HepG2 (cell line): Measurements from ENCODE around the gene CAND2. TPM values are rescaled to one million over a fixed set of nuclear protein-coding genes. Genes with fewer than 3 reads are reported as not detected.

Experiments
- ATF4 ChIP-seq, 2 experiments: fragments of 450-650 bp in 1 of 2; sonication (generic) in 1 of 2; formaldehyde crosslinking; IDR thresholded peaks; 2 replicates each; pipeline versions ENCODE4 v1.5.0 to v1.8.0; 2020 to 2022; ENCODE audit warnings: mild to moderate bottlenecking in 1 of 2, missing genetic modification reagents in 1 of 2
- CHD2 ChIP-seq: IDR thresholded peaks from 2 replicates; pipeline ENCODE4 v1.6.1; 2011; ENCODE audit warnings: low read depth, low read length, improper control_type of control experiment
- DZIP1 ChIP-seq: sonication (generic); formaldehyde crosslinking; IDR thresholded peaks from 2 replicates; pipeline ENCODE4 v1.5.0; 2020; ENCODE audit warnings: mild to moderate bottlenecking, missing genetic modification reagents
- KDM1A ChIP-seq: IDR thresholded peaks from 2 replicates; pipeline ENCODE4 v1.6.1; 2016; ENCODE audit warnings: missing compliant biosample characterization
- SOX13 ChIP-seq, 3 experiments: fragments of 450-650 bp in 1 of 3; sonication (generic) in 1 of 3; formaldehyde crosslinking in 1 of 3; IDR thresholded peaks in 2 of 3; conservative IDR thresholded peaks in 1 of 3; 2 replicates each; pipeline versions ENCODE4 v1.5.0 to v1.6.1; 2016 to 2020; ENCODE audit warnings: antibody characterized with exemption in 1 of 3, mild to moderate bottlenecking in 1 of 3, missing compliant biosample characterization in 1 of 3, missing genetic modification reagents in 1 of 3, moderate library complexity in 1 of 3
- ZBTB21 ChIP-seq: sonication (generic); formaldehyde crosslinking; IDR thresholded peaks from 2 replicates; pipeline ENCODE4 v1.4.0; 2020; ENCODE audit warnings: missing genetic modification reagents
- ZC3H13 ChIP-seq: sonication (generic); formaldehyde crosslinking; IDR thresholded peaks from 2 replicates; pipeline ENCODE4 v1.8.1; 2023; ENCODE audit warnings: mild to moderate bottlenecking, missing genetic modification reagents, moderate library complexity
- ZFX ChIP-seq: sonication (generic); formaldehyde crosslinking; IDR thresholded peaks from 2 replicates; pipeline ENCODE4 v1.4.0; 2020; ENCODE audit warnings: mild to moderate bottlenecking, low read depth, missing genetic modification reagents, moderate library complexity
- ZNF251 ChIP-seq: sonication (generic); formaldehyde crosslinking; IDR thresholded peaks from 2 replicates; pipeline ENCODE4 v1.9.0; 2021; ENCODE audit warnings: mild to moderate bottlenecking, missing genetic modification reagents
- ZNF33A ChIP-seq: sonication (generic); formaldehyde crosslinking; IDR thresholded peaks from 2 replicates; pipeline ENCODE4 v1.5.1; 2020; ENCODE audit warnings: missing genetic modification reagents, mild to moderate bottlenecking, moderate library complexity, borderline replicate concordance
- ZNF552 ChIP-seq: sonication (generic); formaldehyde crosslinking; IDR thresholded peaks from 2 replicates; pipeline ENCODE4 v1.9.0; 2022; ENCODE audit warnings: missing genetic modification reagents, mild to moderate bottlenecking, borderline replicate concordance
- ZNF563 ChIP-seq: sonication (generic); formaldehyde crosslinking; IDR thresholded peaks from 2 replicates; pipeline ENCODE4 v1.8.0; 2022; ENCODE audit warnings: mild to moderate bottlenecking, moderate library complexity, missing genetic modification reagents
- ZNF678 ChIP-seq: sonication (generic); formaldehyde crosslinking; IDR thresholded peaks from 2 replicates; pipeline ENCODE4 v1.4.0; 2020; ENCODE audit warnings: mild to moderate bottlenecking, missing genetic modification reagents
- ZNF83 ChIP-seq: sonication (generic); formaldehyde crosslinking; IDR thresholded peaks from 2 replicates; pipeline ENCODE4 v1.4.0; 2020; ENCODE audit warnings: missing genetic modification reagents, mild to moderate bottlenecking, borderline replicate concordance
- polyA plus RNA-seq, 8 experiments: library from polyadenylated mRNA; depleted of rRNA in 3 of 8; stranded (reverse) in 7 of 8; unstranded in 1 of 8; fragments of >200 nt; fragmentation: Illumina TruSeq in 4 of 8; extraction: Trizol in 4 of 8; gene quantifications; 2 replicates each; pipeline versions ENCODE4 v1.2.1 to v1.2.3, GENCODE V29; 2011 to 2016; ENCODE audit warnings: low read depth in 4 of 8, missing spikeins in 1 of 8, mixed read lengths in 1 of 8; ENCODE audit not compliant: insufficient read depth in 1 of 8
- total RNA-seq, 5 experiments: library from RNA; depleted of rRNA; stranded (reverse); fragments of >200 nt; fragmentation: Illumina TruSeq; extraction: Trizol; gene quantifications; 2 replicates each; pipeline ENCODE4 v1.2.3, GENCODE V29; 2016; ENCODE audit warnings: low read depth in 1 of 5
- TF ChIP-seq, protein P1 (sequence below): sonication (generic); formaldehyde crosslinking; IDR thresholded peaks from 2 replicates; pipeline ENCODE4 v1.4.0; 2020; ENCODE audit warnings: missing genetic modification reagents
- TF ChIP-seq, protein P2 (sequence below): sonication (generic); formaldehyde crosslinking; IDR thresholded peaks from 2 replicates; pipeline ENCODE4 v1.4.0; 2020; ENCODE audit warnings: missing genetic modification reagents

CAND2 gene
- total and polyA plus RNA-seq, 2 of the 13 experiments (the other 11 are each of a cell fraction or from before 2014, with no cell fraction given) = 0.01 TPM; not detected in 1

DNA sequence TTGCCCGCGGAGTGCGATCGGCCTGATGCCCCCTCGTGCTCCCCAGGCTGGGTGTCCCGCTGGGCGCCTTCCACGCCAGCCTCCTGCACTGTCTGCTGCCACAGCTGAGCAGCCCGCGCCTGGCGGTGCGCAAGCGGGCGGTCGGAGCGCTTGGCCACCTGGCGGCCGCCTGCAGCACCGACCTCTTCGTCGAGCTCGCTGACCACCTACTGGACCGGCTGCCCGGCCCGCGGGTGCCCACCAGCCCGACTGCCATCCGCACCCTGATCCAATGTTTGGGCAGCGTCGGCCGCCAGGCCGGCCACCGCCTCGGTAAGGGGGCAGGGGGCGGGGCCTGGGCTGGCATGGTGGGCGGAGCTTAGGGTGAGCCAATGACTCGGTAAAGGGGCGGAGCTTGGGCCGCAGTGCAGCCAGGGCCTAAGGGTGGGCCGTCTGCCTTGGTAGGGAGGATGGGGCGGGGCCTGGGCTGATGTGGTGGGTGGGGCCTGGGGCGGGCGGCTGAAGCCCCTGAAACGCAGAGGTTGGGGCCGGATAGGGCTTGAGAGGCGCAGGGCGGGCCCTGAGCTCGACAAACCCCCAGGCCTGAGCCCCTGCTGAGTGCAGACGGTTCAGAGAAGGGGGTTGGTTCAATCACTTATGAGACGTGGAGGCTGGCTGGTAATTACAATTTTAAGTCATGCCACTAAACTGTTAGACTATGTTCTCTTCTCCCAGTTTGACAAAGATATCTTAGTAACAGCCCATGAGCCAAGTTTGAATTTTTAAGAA lies 13.7 kb downstream of the CAND2 start (continued):
- TF ChIP-seq ATF4 (CRISPR knock-in tag; IDR thresholded peaks at IDR 0.05) = no peak
- TF ChIP-seq, protein P1, sequence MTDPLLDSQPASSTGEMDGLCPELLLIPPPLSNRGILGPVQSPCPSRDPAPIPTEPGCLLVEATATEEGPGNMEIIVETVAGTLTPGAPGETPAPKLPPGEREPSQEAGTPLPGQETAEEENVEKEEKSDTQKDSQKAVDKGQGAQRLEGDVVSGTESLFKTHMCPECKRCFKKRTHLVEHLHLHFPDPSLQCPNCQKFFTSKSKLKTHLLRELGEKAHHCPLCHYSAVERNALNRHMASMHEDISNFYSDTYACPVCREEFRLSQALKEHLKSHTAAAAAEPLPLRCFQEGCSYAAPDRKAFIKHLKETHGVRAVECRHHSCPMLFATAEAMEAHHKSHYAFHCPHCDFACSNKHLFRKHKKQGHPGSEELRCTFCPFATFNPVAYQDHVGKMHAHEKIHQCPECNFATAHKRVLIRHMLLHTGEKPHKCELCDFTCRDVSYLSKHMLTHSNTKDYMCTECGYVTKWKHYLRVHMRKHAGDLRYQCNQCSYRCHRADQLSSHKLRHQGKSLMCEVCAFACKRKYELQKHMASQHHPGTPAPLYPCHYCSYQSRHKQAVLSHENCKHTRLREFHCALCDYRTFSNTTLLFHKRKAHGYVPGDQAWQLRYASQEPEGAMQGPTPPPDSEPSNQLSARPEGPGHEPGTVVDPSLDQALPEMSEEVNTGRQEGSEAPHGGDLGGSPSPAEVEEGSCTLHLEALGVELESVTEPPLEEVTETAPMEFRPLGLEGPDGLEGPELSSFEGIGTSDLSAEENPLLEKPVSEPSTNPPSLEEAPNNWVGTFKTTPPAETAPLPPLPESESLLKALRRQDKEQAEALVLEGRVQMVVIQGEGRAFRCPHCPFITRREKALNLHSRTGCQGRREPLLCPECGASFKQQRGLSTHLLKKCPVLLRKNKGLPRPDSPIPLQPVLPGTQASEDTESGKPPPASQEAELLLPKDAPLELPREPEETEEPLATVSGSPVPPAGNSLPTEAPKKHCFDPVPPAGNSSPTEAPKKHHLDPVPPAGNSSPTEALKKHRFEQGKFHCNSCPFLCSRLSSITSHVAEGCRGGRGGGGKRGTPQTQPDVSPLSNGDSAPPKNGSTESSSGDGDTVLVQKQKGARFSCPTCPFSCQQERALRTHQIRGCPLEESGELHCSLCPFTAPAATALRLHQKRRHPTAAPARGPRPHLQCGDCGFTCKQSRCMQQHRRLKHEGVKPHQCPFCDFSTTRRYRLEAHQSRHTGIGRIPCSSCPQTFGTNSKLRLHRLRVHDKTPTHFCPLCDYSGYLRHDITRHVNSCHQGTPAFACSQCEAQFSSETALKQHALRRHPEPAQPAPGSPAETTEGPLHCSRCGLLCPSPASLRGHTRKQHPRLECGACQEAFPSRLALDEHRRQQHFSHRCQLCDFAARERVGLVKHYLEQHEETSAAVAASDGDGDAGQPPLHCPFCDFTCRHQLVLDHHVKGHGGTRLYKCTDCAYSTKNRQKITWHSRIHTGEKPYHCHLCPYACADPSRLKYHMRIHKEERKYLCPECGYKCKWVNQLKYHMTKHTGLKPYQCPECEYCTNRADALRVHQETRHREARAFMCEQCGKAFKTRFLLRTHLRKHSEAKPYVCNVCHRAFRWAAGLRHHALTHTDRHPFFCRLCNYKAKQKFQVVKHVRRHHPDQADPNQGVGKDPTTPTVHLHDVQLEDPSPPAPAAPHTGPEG (CRISPR knock-in tag) = no peak
- no peak for TF ChIP-seq ZNF251 (CRISPR knock-in tag)
- peak; percentile 87; the same call in 1 of the 2 replicates for TF ChIP-seq ZNF563 (CRISPR knock-in tag)
- no peak for TF ChIP-seq ZNF33A (CRISPR knock-in tag)
- TF ChIP-seq CHD2 = no peak
- TF ChIP-seq ZBTB21 = no peak
- TF ChIP-seq ZNF678 = no peak
- TF ChIP-seq, protein P2, sequence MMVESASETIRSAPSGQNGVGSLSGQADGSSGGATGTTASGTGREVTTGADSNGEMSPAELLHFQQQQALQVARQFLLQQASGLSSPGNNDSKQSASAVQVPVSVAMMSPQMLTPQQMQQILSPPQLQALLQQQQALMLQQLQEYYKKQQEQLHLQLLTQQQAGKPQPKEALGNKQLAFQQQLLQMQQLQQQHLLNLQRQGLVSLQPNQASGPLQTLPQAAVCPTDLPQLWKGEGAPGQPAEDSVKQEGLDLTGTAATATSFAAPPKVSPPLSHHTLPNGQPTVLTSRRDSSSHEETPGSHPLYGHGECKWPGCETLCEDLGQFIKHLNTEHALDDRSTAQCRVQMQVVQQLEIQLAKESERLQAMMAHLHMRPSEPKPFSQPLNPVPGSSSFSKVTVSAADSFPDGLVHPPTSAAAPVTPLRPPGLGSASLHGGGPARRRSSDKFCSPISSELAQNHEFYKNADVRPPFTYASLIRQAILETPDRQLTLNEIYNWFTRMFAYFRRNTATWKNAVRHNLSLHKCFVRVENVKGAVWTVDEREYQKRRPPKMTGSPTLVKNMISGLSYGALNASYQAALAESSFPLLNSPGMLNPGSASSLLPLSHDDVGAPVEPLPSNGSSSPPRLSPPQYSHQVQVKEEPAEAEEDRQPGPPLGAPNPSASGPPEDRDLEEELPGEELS (CRISPR knock-in tag) = no peak
- TF ChIP-seq SOX13 (IDR thresholded peaks at IDR 0.05) = no peak
- no peak; a peak in 1 of 4 replicates for TF ChIP-seq SOX13 (CRISPR knock-in tag; conservative IDR thresholded peaks at IDR 0.05 in 1 of 2, IDR thresholded peaks at IDR 0.05 in 1 of 2)
- TF ChIP-seq ZNF552 = no peak
- no peak for TF ChIP-seq ZNF83 (CRISPR knock-in tag)
- 0 out of 2 replicates have a peak, but pooled peaks have one; percentile 59 for TF ChIP-seq DZIP1 (CRISPR knock-in tag)
- no peak for TF ChIP-seq ZC3H13 (CRISPR knock-in tag)
- no peak for TF ChIP-seq KDM1A (CRISPR knock-in tag)
- TF ChIP-seq ZFX = peak; percentile 70
